GM12892 (cell line): ENCODE data around the gene CADPS.

Experiments used
- POLR2A ChIP-seq: IDR thresholded peaks from 2 replicates; pipeline ENCODE4 v1.6.1; 2011; ENCODE audit warnings: low read depth, low read length, control low read depth
- POLR2AphosphoS5 ChIP-seq: IDR thresholded peaks from 2 replicates; pipeline ENCODE4 v1.6.1; 2011; ENCODE audit warnings: low read depth, low read length, control low read depth
- TAF1 ChIP-seq: IDR thresholded peaks from 2 replicates; pipeline ENCODE4 v1.6.1; 2011; ENCODE audit warnings: low read depth, mild to moderate bottlenecking, control low read depth, low read length, borderline replicate concordance

DNA sequence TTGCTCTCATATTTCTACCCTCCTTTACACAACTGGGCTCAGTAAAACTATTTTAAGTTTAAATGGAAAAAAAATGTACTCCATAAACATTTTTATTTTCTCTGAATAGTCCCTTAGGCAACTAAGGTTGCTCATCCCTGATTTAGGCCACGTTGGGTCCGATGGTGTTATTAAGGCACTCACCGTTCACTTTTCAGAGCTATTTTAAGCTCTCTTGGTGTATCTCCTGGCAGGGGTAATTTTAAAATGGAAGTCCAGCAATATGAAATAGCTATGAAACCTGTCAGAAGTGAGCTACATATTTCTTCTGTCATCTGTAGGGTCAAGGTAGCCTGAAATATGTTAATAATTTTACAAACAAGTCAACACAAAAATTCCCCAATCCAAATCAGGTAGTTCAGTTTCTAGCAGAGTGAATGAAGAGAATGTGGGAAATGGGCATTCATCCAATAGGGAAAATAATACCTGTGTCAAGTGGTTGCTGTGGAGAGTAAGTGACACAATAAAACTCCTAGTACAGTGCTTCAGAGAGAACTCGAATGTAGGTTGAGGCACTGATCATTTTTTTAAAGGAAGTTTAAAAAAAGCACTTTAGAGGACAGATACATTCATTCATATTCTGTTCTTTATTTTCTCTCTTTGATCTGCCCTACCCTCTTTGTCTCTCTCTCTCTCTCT lies 292.6 kb downstream of the CADPS start:
- TF ChIP-seq POLR2A (no peak), POLR2AphosphoS5 (no peak), TAF1 (no peak)
